H9 (cell line): ENCODE data around the gene DPP3. TPM values are rescaled to one million over a fixed set of nuclear protein-coding genes. Genes with fewer than 3 reads are reported as not detected.

Experiments
- DNase-seq: peaks from one replicate; pipeline ENCODE4 v3.0.0-alpha.2; 2017
- H2AFZ ChIP-seq: one replicate; pipeline ENCODE4 v1.6.1; 2013; ENCODE audit warnings: mild to moderate bottlenecking, low read length, control low read depth, moderate library complexity
- H2AK5ac ChIP-seq: 2 replicates; pipeline ENCODE4 v1.6.1; 2013; ENCODE audit warnings: low read length, control low read depth, mixed read lengths; ENCODE audit not compliant: insufficient read length
- H2BK120ac ChIP-seq: one replicate; pipeline ENCODE4 v1.6.1; 2013; ENCODE audit warnings: low read depth, mild to moderate bottlenecking, low read length, control low read depth, inconsistent platforms; ENCODE audit not compliant: poor library complexity, severe bottlenecking
- H2BK12ac ChIP-seq: 2 replicates; pipeline ENCODE4 v1.6.1; 2013; ENCODE audit warnings: low read length, control low read depth, mixed read lengths, low read depth; ENCODE audit not compliant: insufficient read length
- H2BK15ac ChIP-seq: 2 replicates; pipeline ENCODE4 v1.6.1; 2013; ENCODE audit warnings: low read depth, low read length, control low read depth
- H2BK20ac ChIP-seq: one replicate; pipeline ENCODE4 v1.6.1; 2013; ENCODE audit warnings: low read depth, mild to moderate bottlenecking, low read length, control low read depth, inconsistent platforms; ENCODE audit not compliant: poor library complexity, severe bottlenecking
- H2BK5ac ChIP-seq: 2 replicates; pipeline ENCODE4 v1.6.1; 2013; ENCODE audit warnings: low read length, control low read depth, mixed read lengths; ENCODE audit not compliant: insufficient read length
- H3K14ac ChIP-seq: 2 replicates; pipeline ENCODE4 v1.6.1; 2013; ENCODE audit warnings: low read length, control low read depth; ENCODE audit not compliant: insufficient read depth
- H3K18ac ChIP-seq: 2 replicates; pipeline ENCODE4 v1.6.1; 2013; ENCODE audit warnings: low read depth, mild to moderate bottlenecking, mixed read lengths, low read length, control low read depth; ENCODE audit not compliant: insufficient read length
- H3K23ac ChIP-seq: 2 replicates; pipeline ENCODE4 v1.6.1; 2013; ENCODE audit warnings: low read length, control low read depth, mixed read lengths, low read depth; ENCODE audit not compliant: insufficient read length
- H3K23me2 ChIP-seq: 2 replicates; pipeline ENCODE4 v1.6.1; 2013; ENCODE audit warnings: low read depth, mild to moderate bottlenecking, mixed read lengths, low read length, control low read depth; ENCODE audit not compliant: insufficient read length, poor library complexity, severe bottlenecking
- H3K27ac ChIP-seq: 2 replicates; pipeline ENCODE4 v1.5.1; 2013; ENCODE audit warnings: low read length, control low read depth, mixed read lengths, low read depth; ENCODE audit not compliant: insufficient read length
- H3K27me3 ChIP-seq: 2 replicates; pipeline ENCODE4 v1.6.1; 2013; ENCODE audit warnings: low read length, control low read depth, inconsistent platforms; ENCODE audit not compliant: insufficient read depth
- H3K4ac ChIP-seq: 2 replicates; pipeline ENCODE4 v1.6.1; 2013; ENCODE audit warnings: low read depth, mild to moderate bottlenecking, control low read depth, inconsistent platforms, low read length, moderate library complexity
- H3K4me1 ChIP-seq: 2 replicates; pipeline ENCODE4 v1.6.1; 2013; ENCODE audit warnings: low read length, control low read depth, inconsistent platforms; ENCODE audit not compliant: insufficient read depth
- H3K4me2 ChIP-seq: 2 replicates; pipeline ENCODE4 v1.6.1; 2013; ENCODE audit warnings: low read length, control low read depth, mixed read lengths; ENCODE audit not compliant: insufficient read length, insufficient read depth
- H3K56ac ChIP-seq: 2 replicates; pipeline ENCODE4 v1.6.1; 2013; ENCODE audit warnings: low read depth, mild to moderate bottlenecking, mixed read lengths, low read length, control low read depth; ENCODE audit not compliant: insufficient read length
- H3K79me1 ChIP-seq: 2 replicates; pipeline ENCODE4 v1.6.1; 2013; ENCODE audit warnings: low read depth, mild to moderate bottlenecking, moderate library complexity, low read length, control low read depth, inconsistent platforms; ENCODE audit not compliant: insufficient read depth, poor library complexity, severe bottlenecking
- H3K79me2 ChIP-seq: 2 replicates; pipeline ENCODE4 v1.6.1; 2013; ENCODE audit warnings: low read length, control low read depth, inconsistent platforms; ENCODE audit not compliant: insufficient read depth
- H3K9ac ChIP-seq: 2 replicates; pipeline ENCODE4 v1.6.1; 2013; ENCODE audit warnings: low read length, control low read depth, mixed read lengths; ENCODE audit not compliant: insufficient read length; ENCODE audit errors: extremely low read depth
- H3K9me3 ChIP-seq: one replicate; pipeline ENCODE4 v1.6.1; 2013; ENCODE audit warnings: low read depth, low read length, inconsistent platforms; ENCODE audit not compliant: control insufficient read depth
- H3T11ph ChIP-seq: one replicate; pipeline ENCODE4 v1.6.1; 2013; ENCODE audit warnings: mild to moderate bottlenecking, low read length, control low read depth, inconsistent platforms
- H4K20me1 ChIP-seq: one replicate; pipeline ENCODE4 v1.6.1; 2013; ENCODE audit not compliant: control insufficient read depth, insufficient read length, insufficient read depth
- H4K5ac ChIP-seq: 2 replicates; pipeline ENCODE4 v1.6.1; 2013; ENCODE audit warnings: low read depth, mild to moderate bottlenecking, mixed read lengths, low read length, control low read depth; ENCODE audit not compliant: insufficient read length
- H4K8ac ChIP-seq: replicated peaks from 2 replicates; pipeline ENCODE4 v1.6.1; 2013; ENCODE audit warnings: low read length, control low read depth, mixed read lengths, low read depth; ENCODE audit not compliant: insufficient read length
- H4K91ac ChIP-seq: 2 replicates; pipeline ENCODE4 v1.6.1; 2013; ENCODE audit warnings: low read depth, mild to moderate bottlenecking, moderate library complexity, mixed read lengths, low read length, control low read depth; ENCODE audit not compliant: insufficient read length
- H3K27ac Mint-ChIP-seq, 3 experiments: 2 replicates in 2 of 3; 3 replicates in 1 of 3; pipeline ENCODE4 v1.8.0; 2020 to 2021; ENCODE audit warnings: mixed read lengths in 3 of 3, mild to moderate bottlenecking in 1 of 3, moderate library complexity in 1 of 3
- H3K27me3 Mint-ChIP-seq: 2 replicates; pipeline ENCODE4 v1.8.0; 2021; ENCODE audit warnings: low read depth, mild to moderate bottlenecking, moderate library complexity, mixed read lengths
- H3K36me3 Mint-ChIP-seq, 3 experiments: 2 replicates in 2 of 3; 3 replicates in 1 of 3; pipeline ENCODE4 v1.8.0; 2020 to 2021; ENCODE audit warnings: low read depth in 3 of 3, mixed read lengths in 3 of 3; ENCODE audit not compliant: insufficient read depth in 1 of 3
- H3K4me1 Mint-ChIP-seq, 2 experiments: 2 replicates each; pipeline ENCODE4 v1.8.0; 2020; ENCODE audit warnings: mixed read lengths in 2 of 2
- H3K4me3 Mint-ChIP-seq, 2 experiments: 2 replicates in 1 of 2; 3 replicates in 1 of 2; pipeline ENCODE4 v1.8.0; 2020 to 2021; ENCODE audit warnings: mild to moderate bottlenecking in 2 of 2, mixed read lengths in 2 of 2, moderate library complexity in 1 of 2
- H3K9me3 Mint-ChIP-seq, 2 experiments: 2 replicates in 1 of 2; 3 replicates in 1 of 2; pipeline ENCODE4 v1.8.0; 2020; ENCODE audit warnings: mild to moderate bottlenecking in 2 of 2, mixed read lengths in 2 of 2, moderate library complexity in 1 of 2
- CTCF ChIP-seq: fragments of 200-600 bp; sonication (generic); conservative IDR thresholded peaks from 3 replicates; pipeline ENCODE4 v1.8.0; 2021; ENCODE audit warnings: antibody characterized with exemption, mild to moderate bottlenecking
- WGBS: extraction: QIAGEN DNeasy Blood & Tissue Kit; methylation state at CpG from one replicate; pipeline ENCODE4 v1.1.7; 2013; ENCODE audit warnings: missing lambda C conversion rate, low lambda C conversion rate, mixed read lengths; ENCODE audit not compliant: insufficient read length; ENCODE audit errors: extremely low coverage; 5-methylcytosine and 5-hydroxymethylcytosine counted together
- total RNA-seq: library from RNA; stranded (reverse); gene quantifications from 2 replicates; pipeline ENCODE4 v1.2.1, GENCODE V29; 2021

DPP3 gene
- total RNA-seq, 1 experiment from 2014 or later: 85.3 TPM

- Histone ChIP-seq H3K27ac (no peak overlapping the region), H3K4ac (no peak overlapping the region), H3K4me1 (no peaks in the 10 kb centered on the region), H3K27me3 (no peaks in the 10 kb centered on the region), H4K91ac (no peak overlapping the region), H3K18ac (no peak overlapping the region), H3K56ac (no peak overlapping the region), H2BK5ac (no peak overlapping the region), H2AFZ (no peak overlapping the region), H4K8ac (no peak overlapping the region), H3K9ac (no peak overlapping the region), H4K20me1 (no peaks in the 10 kb centered on the region), H2BK12ac (no peak overlapping the region), H3T11ph (no peak overlapping the region), H3K79me2 (no peaks in the 10 kb centered on the region), H4K5ac (no peak overlapping the region), H3K79me1 (no peaks in the 10 kb centered on the region), H3K4me2 (no peak overlapping the region), H3K9me3 (peaks cover 7% of the 10 kb centered on the region), H2AK5ac (no peak overlapping the region), H2BK15ac (no peak overlapping the region), H2BK120ac (no peak overlapping the region), H3K23me2 (no peaks in the 10 kb centered on the region), H3K14ac (no peak overlapping the region), H3K23ac (no peak overlapping the region), H2BK20ac (no peak overlapping the region)
- no peak overlapping the region; a peak in 1 of 7 replicates for H3K27ac Mint-ChIP-seq
- peaks cover 25 to 41% of the 10 kb centered on the region in 2 experiments for H3K4me1 Mint-ChIP-seq
- peaks cover 0 to 5% (median 0%) of the 10 kb centered on the region in 3 experiments; a peak in 2 of 7 replicates for H3K36me3 Mint-ChIP-seq
- no peak for DNase-seq
- no CpG with 5 or more reads among the region's 4 CpGs for WGBS
- peaks cover 12% of the 10 kb centered on the region for H3K27me3 Mint-ChIP-seq
- TF ChIP-seq CTCF: no peak
- H3K9me3 Mint-ChIP-seq: peaks cover 0 to 9% of the 10 kb centered on the region in 2 experiments; a peak in 2 of 5 replicates
- no peak overlapping the region; a peak in 1 of 5 replicates for H3K4me3 Mint-ChIP-seq
Observed at GRCh38 chr11:66450560-66450959, 29.7 kb upstream of the DPP3 start.
